Bronchial epithelial cell (primary cell): ENCODE results near the gene RBM18. TPM values are rescaled to one million over a fixed set of nuclear protein-coding genes. Genes with fewer than 3 reads are reported as not detected.

ENCODE experiments used
- DNase-seq: peaks from one replicate; pipeline ENCODE4 v3.0.0-alpha.2; 2010; ENCODE audit warnings: low read depth
- FAIRE-seq: peaks from 2 replicates; lab custom pipeline; 2011; peaks lifted over from hg19 to GRCh38; lab: Jason Lieb, UNC
- H3K27me3 ChIP-seq: 2 replicates; pipeline ENCODE4 v1.5.1; 2011; ENCODE audit warnings: low read length; ENCODE audit not compliant: control insufficient read depth, insufficient read depth
- H3K36me3 ChIP-seq: 2 replicates; pipeline ENCODE4 v1.5.1; 2011; ENCODE audit warnings: low read length; ENCODE audit not compliant: control insufficient read depth, insufficient read depth
- H3K4me3 ChIP-seq: 2 replicates; pipeline ENCODE4 v1.5.1; 2011; ENCODE audit warnings: mild to moderate bottlenecking, low read depth, low read length, control low read depth
- CTCF ChIP-seq: IDR thresholded peaks from 2 replicates; pipeline ENCODE4 v1.5.1; 2011; ENCODE audit warnings: mild to moderate bottlenecking, moderate library complexity, low read length, control low read depth, inconsistent platforms; ENCODE audit not compliant: insufficient read depth, severe bottlenecking
- total RNA-seq: library from RNA; depleted of rRNA; stranded (reverse); fragments of >200 nt; gene quantifications from 2 replicates; pipeline ENCODE4 v1.2.1, GENCODE V29; 2014

RBM18 gene
- total RNA-seq, 1 donor from 2014 or later = 8.4 TPM

GRCh38 chr9:122232796-122233306, 31.8 kb downstream of the RBM18 start:
- Histone ChIP-seq H3K36me3 (no peaks in the 10 kb centered on the region), H3K4me3 (no peak overlapping the region), H3K27me3 (peaks cover 14% of the 10 kb centered on the region)
- DNase-seq = no peak
- TF ChIP-seq CTCF = no peak
- FAIRE-seq = no peak

GRCh38 chr9:122229485-122229837, 35.2 kb downstream of the RBM18 start:
- FAIRE-seq (no peak), DNase-seq (no peak)
- H3K27me3 ChIP-seq = peaks cover 42% of the 10 kb centered on the region
- TF ChIP-seq CTCF = no peak
- H3K4me3 ChIP-seq = no peak overlapping the region
- H3K36me3 ChIP-seq = no peaks in the 10 kb centered on the region

- H3K27me3 ChIP-seq = peaks cover 47% of the 10 kb centered on the region
- FAIRE-seq = no peak
Measured at GRCh38 chr9:122228568-122229484, 35.8 kb downstream of the RBM18 start, which contains the start of gene LHX6. Gene LHX6 (minus strand): TSS chr9:122228957. CDS start chr9:122228740, 217 bp downstream.

GRCh38 chr9:122228191-122228567, 36.5 kb downstream of the RBM18 start:
- no peak for TF ChIP-seq CTCF

More at GRCh38 chr9:122228568-122229484, 35.8 kb downstream of the RBM18 start, which contains the start of gene LHX6:
- no peak for TF ChIP-seq CTCF
- peak; percentile 29 for DNase-seq
- Histone ChIP-seq H3K4me3 (peak within 1 kb of the TSS; percentile 6), H3K36me3 (no peaks in the 10 kb centered on the region)

GRCh38 chr9:122227575-122227900, 37.1 kb downstream of the RBM18 start:
- FAIRE-seq = no peak
- Histone ChIP-seq H3K4me3 (no peak overlapping the region), H3K36me3 (no peaks in the 10 kb centered on the region), H3K27me3 (peaks cover 53% of the 10 kb centered on the region)
- DNase-seq = no peak
- no peak for TF ChIP-seq CTCF

More at GRCh38 chr9:122228191-122228567, 36.5 kb downstream of the RBM18 start:
- H3K36me3 ChIP-seq = no peaks in the 10 kb centered on the region
- FAIRE-seq (no peak), DNase-seq (no peak)
- peaks cover 52% of the 10 kb centered on the region for H3K27me3 ChIP-seq
- no peak overlapping the region for H3K4me3 ChIP-seq
